Measurements from ENCODE around the gene COPS6.

COPS6 gene

DNA sequence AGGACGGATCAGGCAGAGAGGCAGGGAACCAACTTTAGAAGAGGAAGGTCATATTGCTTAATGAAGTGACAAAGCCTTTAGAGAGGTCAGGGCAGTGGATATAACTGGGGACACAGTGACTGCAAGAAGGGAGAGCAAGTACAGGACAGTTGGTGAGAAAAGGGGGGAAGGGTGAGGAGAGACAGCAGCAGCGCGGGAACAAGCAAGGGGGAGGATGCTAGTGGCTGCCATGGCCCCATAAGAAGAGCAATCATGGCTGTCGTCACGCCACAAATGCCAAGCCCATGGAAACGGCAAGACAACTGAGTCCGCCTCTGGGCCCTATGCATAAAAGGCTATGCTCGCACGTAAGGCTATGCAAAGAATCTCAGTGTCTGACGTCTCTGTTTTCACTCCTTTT, 16.3 kb upstream of the COPS6 start:
- Histone ChIP-seq H3K79me2 (ENCODE audit: control insufficient read depth, insufficient read depth, low read length) (peaks cover 5% of the 10 kb centered on the region), H3K27me3 (ENCODE audit: insufficient read depth, low read length, poor library complexity) (no peaks in the 10 kb centered on the region), H4K8ac (ENCODE audit: low read depth, low read length) (no peak overlapping the region), H3K4me2 (ENCODE audit: low read length) (no peak overlapping the region), H2BK120ac (ENCODE audit: low read depth, low read length) (no peak overlapping the region), H2BK15ac (replicated peaks; ENCODE audit: low read depth) (no peak overlapping the region), H3K56ac (ENCODE audit: low read length) (no peak overlapping the region), H4K5ac (ENCODE audit: low read length) (no peak overlapping the region), H3K36me3 (ENCODE audit: control insufficient read depth, insufficient read depth, low read length) (peaks cover 50% of the 10 kb centered on the region), H3K9ac (ENCODE audit: low read length) (no peak overlapping the region), H3K27ac (ENCODE audit: low read depth, low read length) (no peak overlapping the region), H2BK5ac (ENCODE audit: low read length) (no peak overlapping the region), H3K4me3 (ENCODE audit: low read length) (peak overlapping the region; percentile 2), H3K79me1 (ENCODE audit: low read length) (peaks cover 11% of the 10 kb centered on the region), H3K23ac (ENCODE audit: low read length) (no peak overlapping the region), H3K4me1 (ENCODE audit: control insufficient read depth, low read depth, low read length) (no peaks in the 10 kb centered on the region), H3K4ac (ENCODE audit: low read depth, low read length) (no peak overlapping the region), H2AK5ac (ENCODE audit: low read length) (no peak overlapping the region), H3K18ac (ENCODE audit: low read length) (no peak overlapping the region)
- no peak for DNase-seq
- no CpG with 5 or more reads among the region's 10 CpGs for WGBS (ENCODE audit: extremely low coverage, insufficient coverage, low lambda C conversion rate)

GRCh38 chr7:100074841-100075240, 13.9 kb upstream of the COPS6 start:
- Histone ChIP-seq H3K36me3 (ENCODE audit: control insufficient read depth, insufficient read depth, low read length) (peaks cover 53% of the 10 kb centered on the region), H2BK15ac (replicated peaks; ENCODE audit: low read depth) (no peak overlapping the region), H3K4me2 (ENCODE audit: low read length) (no peak overlapping the region), H3K27ac (ENCODE audit: low read depth, low read length) (no peak overlapping the region), H3K27me3 (ENCODE audit: insufficient read depth, low read length, poor library complexity) (no peaks in the 10 kb centered on the region), H3K18ac (ENCODE audit: low read length) (no peak overlapping the region), H3K4me1 (ENCODE audit: control insufficient read depth, low read depth, low read length) (no peaks in the 10 kb centered on the region), H2BK5ac (ENCODE audit: low read length) (no peak overlapping the region), H2BK120ac (ENCODE audit: low read depth, low read length) (no peak overlapping the region), H4K5ac (ENCODE audit: low read length) (no peak overlapping the region), H3K23ac (ENCODE audit: low read length) (no peak overlapping the region), H3K4ac (ENCODE audit: low read depth, low read length) (no peak overlapping the region), H3K4me3 (ENCODE audit: low read length) (no peak overlapping the region), H3K56ac (ENCODE audit: low read length) (no peak overlapping the region), H3K79me2 (ENCODE audit: control insufficient read depth, insufficient read depth, low read length) (peaks cover 23% of the 10 kb centered on the region), H4K8ac (ENCODE audit: low read depth, low read length) (no peak overlapping the region), H2AK5ac (ENCODE audit: low read length) (no peak overlapping the region), H3K9ac (ENCODE audit: low read length) (no peak overlapping the region), H3K79me1 (ENCODE audit: low read length) (peaks cover 17% of the 10 kb centered on the region)
- WGBS (ENCODE audit: extremely low coverage, insufficient coverage, low lambda C conversion rate) = no CpG with 5 or more reads among the region's 7 CpGs
- DNase-seq = no peak

DNA sequence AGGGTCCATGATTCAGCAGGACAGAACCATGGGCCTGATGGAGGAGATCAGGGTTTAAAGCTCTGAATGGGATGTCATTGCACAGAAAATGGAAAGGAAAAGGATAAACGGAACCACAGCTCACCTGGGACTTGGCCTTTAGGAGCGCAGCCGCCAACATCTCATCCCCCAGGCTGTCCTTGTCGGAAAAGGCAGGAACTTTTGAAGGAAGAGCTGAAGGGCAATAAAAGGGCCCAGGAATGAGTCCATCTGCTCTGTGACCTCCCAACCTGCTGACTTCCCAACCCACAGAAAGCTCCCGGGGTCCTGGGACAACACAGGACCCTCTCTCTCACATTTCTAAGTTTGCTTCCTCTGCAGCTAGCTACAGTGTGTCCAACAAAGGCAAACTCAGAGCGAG, 13.4 kb upstream of the COPS6 start:
- Histone ChIP-seq H2BK15ac (replicated peaks; ENCODE audit: low read depth) (no peak overlapping the region), H4K5ac (ENCODE audit: low read length) (no peak overlapping the region), H3K23ac (ENCODE audit: low read length) (no peak overlapping the region), H3K36me3 (ENCODE audit: control insufficient read depth, insufficient read depth, low read length) (peaks cover 47% of the 10 kb centered on the region), H2AK5ac (ENCODE audit: low read length) (no peak overlapping the region), H3K4me1 (ENCODE audit: control insufficient read depth, low read depth, low read length) (peaks cover 3% of the 10 kb centered on the region), H3K9ac (ENCODE audit: low read length) (no peak overlapping the region), H3K27ac (ENCODE audit: low read depth, low read length) (no peak overlapping the region), H3K27me3 (ENCODE audit: insufficient read depth, low read length, poor library complexity) (no peaks in the 10 kb centered on the region), H3K4me3 (ENCODE audit: low read length) (no peak overlapping the region), H4K8ac (ENCODE audit: low read depth, low read length) (no peak overlapping the region), H2BK120ac (ENCODE audit: low read depth, low read length) (no peak overlapping the region), H3K4ac (ENCODE audit: low read depth, low read length) (no peak overlapping the region), H3K18ac (ENCODE audit: low read length) (no peak overlapping the region), H3K56ac (ENCODE audit: low read length) (no peak overlapping the region), H3K79me1 (ENCODE audit: low read length) (peaks cover 19% of the 10 kb centered on the region), H3K4me2 (ENCODE audit: low read length) (no peak overlapping the region), H2BK5ac (ENCODE audit: low read length) (no peak overlapping the region), H3K79me2 (ENCODE audit: control insufficient read depth, insufficient read depth, low read length) (peaks cover 29% of the 10 kb centered on the region)
- DNase-seq = no peak
- WGBS (ENCODE audit: extremely low coverage, insufficient coverage, low lambda C conversion rate) = no CpG with 5 or more reads among the region's 6 CpGs

DNA sequence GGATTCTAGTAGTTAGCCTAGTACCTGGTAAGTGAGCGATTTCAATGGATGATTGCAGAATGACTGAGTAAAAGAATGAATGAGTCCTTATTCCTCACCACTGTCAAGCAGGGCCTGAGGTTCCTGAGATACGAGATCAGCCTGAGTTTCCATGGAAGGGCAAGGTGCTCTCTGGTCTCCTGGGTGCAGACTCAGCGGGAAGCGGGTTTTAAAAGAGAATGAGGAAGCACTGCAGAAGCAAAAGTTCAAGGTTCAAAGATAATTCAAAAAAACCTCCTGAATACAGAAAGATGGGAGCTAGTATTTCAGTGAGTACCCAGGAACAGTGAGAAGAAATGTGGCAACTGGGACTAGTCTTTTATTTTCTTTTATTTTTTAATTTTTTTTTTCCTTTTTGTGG, 11.6 kb upstream of the COPS6 start:
- Histone ChIP-seq H4K8ac (ENCODE audit: low read depth, low read length) (no peak overlapping the region), H2BK15ac (replicated peaks; ENCODE audit: low read depth) (no peak overlapping the region), H3K18ac (ENCODE audit: low read length) (no peak overlapping the region), H3K79me2 (ENCODE audit: control insufficient read depth, insufficient read depth, low read length) (peaks cover 40% of the 10 kb centered on the region), H3K79me1 (ENCODE audit: low read length) (peaks cover 19% of the 10 kb centered on the region), H3K23ac (ENCODE audit: low read length) (no peak overlapping the region), H2BK120ac (ENCODE audit: low read depth, low read length) (no peak overlapping the region), H3K4ac (ENCODE audit: low read depth, low read length) (no peak overlapping the region), H3K4me3 (ENCODE audit: low read length) (no peak overlapping the region), H2BK5ac (ENCODE audit: low read length) (no peak overlapping the region), H4K5ac (ENCODE audit: low read length) (no peak overlapping the region), H3K56ac (ENCODE audit: low read length) (no peak overlapping the region), H3K4me1 (ENCODE audit: control insufficient read depth, low read depth, low read length) (peaks cover 3% of the 10 kb centered on the region), H3K36me3 (ENCODE audit: control insufficient read depth, insufficient read depth, low read length) (peaks cover 31% of the 10 kb centered on the region), H3K9ac (ENCODE audit: low read length) (no peak overlapping the region), H2AK5ac (ENCODE audit: low read length) (no peak overlapping the region), H3K27me3 (ENCODE audit: insufficient read depth, low read length, poor library complexity) (no peaks in the 10 kb centered on the region), H3K4me2 (ENCODE audit: low read length) (no peak overlapping the region), H3K27ac (ENCODE audit: low read depth, low read length) (no peak overlapping the region)
- WGBS (ENCODE audit: extremely low coverage, insufficient coverage, low lambda C conversion rate) = no CpG with 5 or more reads among the region's 4 CpGs
- DNase-seq = no peak

DNA sequence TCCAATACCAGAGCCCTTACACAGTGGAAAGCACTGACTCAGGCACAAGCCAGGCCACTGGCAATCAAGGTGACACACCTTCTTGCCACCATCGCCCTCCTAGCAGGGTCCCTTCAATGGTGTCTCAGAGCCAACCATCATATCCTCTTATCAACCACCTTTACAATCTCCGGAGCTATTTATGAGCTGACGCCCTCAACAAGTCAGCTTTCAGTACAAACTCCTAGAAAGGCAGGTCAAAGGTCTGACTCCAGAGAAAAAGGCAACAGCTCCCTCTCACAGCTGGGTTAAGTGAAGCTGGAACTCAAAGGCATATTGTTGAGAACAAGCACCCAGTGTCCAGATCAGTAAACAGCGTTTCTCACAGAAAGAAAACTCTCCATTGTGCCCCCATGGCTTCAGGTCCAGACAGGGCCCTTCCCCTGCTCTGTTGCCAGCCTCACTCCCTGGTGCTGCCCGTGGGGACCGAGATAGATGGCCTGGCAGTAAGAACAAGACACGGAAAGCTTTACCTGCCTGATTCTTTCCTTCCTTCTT, 9.7 kb upstream of the COPS6 start:
- Histone ChIP-seq H2BK5ac (ENCODE audit: low read length) (no peak overlapping the region), H2BK120ac (ENCODE audit: low read depth, low read length) (no peak overlapping the region), H3K79me2 (ENCODE audit: control insufficient read depth, insufficient read depth, low read length) (peaks cover 40% of the 10 kb centered on the region), H3K4me2 (ENCODE audit: low read length) (no peak overlapping the region), H3K79me1 (ENCODE audit: low read length) (peaks cover 18% of the 10 kb centered on the region), H2BK15ac (replicated peaks; ENCODE audit: low read depth) (no peak overlapping the region), H3K27me3 (ENCODE audit: insufficient read depth, low read length, poor library complexity) (no peaks in the 10 kb centered on the region), H3K18ac (ENCODE audit: low read length) (no peak overlapping the region), H3K9ac (ENCODE audit: low read length) (no peak overlapping the region), H3K4ac (ENCODE audit: low read depth, low read length) (no peak overlapping the region), H3K56ac (ENCODE audit: low read length) (peak overlapping the region; percentile 34), H2AK5ac (ENCODE audit: low read length) (no peak overlapping the region), H3K4me1 (ENCODE audit: control insufficient read depth, low read depth, low read length) (peaks cover 3% of the 10 kb centered on the region), H3K23ac (ENCODE audit: low read length) (no peak overlapping the region), H3K4me3 (ENCODE audit: low read length) (no peak overlapping the region), H4K5ac (ENCODE audit: low read length) (no peak overlapping the region), H3K27ac (ENCODE audit: low read depth, low read length) (no peak overlapping the region), H4K8ac (ENCODE audit: low read depth, low read length) (no peak overlapping the region), H3K36me3 (ENCODE audit: control insufficient read depth, insufficient read depth, low read length) (peaks cover 18% of the 10 kb centered on the region)
- no peak for DNase-seq
- no CpG with 5 or more reads among the region's 7 CpGs for WGBS (ENCODE audit: extremely low coverage, insufficient coverage, low lambda C conversion rate)

GRCh38 chr7:100080907-100081534, 7.7 kb upstream of the COPS6 start:
- Histone ChIP-seq H3K56ac (ENCODE audit: low read length) (peak overlapping the region; percentile 96), H2BK120ac (ENCODE audit: low read depth, low read length) (no peak overlapping the region), H3K27ac (ENCODE audit: low read depth, low read length) (peak overlapping the region; percentile 49), H4K5ac (ENCODE audit: low read length) (peak overlapping the region; percentile 47), H2BK5ac (ENCODE audit: low read length) (no peak overlapping the region), H3K4me3 (ENCODE audit: low read length) (peak overlapping the region; percentile 100), H3K4me2 (ENCODE audit: low read length) (peak overlapping the region; percentile 86), H3K18ac (ENCODE audit: low read length) (peak overlapping the region; percentile 93), H3K4ac (ENCODE audit: low read depth, low read length) (peak overlapping the region; percentile 98), H2AK5ac (ENCODE audit: low read length) (peak overlapping the region; percentile 65), H3K36me3 (ENCODE audit: control insufficient read depth, insufficient read depth, low read length) (peaks cover 7% of the 10 kb centered on the region), H3K79me2 (ENCODE audit: control insufficient read depth, insufficient read depth, low read length) (peaks cover 40% of the 10 kb centered on the region), H3K23ac (ENCODE audit: low read length) (peak overlapping the region; percentile 89), H3K79me1 (ENCODE audit: low read length) (peaks cover 10% of the 10 kb centered on the region), H3K9ac (ENCODE audit: low read length) (peak overlapping the region; percentile 98), H3K4me1 (ENCODE audit: control insufficient read depth, low read depth, low read length) (peaks cover 3% of the 10 kb centered on the region), H3K27me3 (ENCODE audit: insufficient read depth, low read length, poor library complexity) (no peaks in the 10 kb centered on the region), H4K8ac (ENCODE audit: low read depth, low read length) (peak overlapping the region; percentile 78), H2BK15ac (replicated peaks; ENCODE audit: low read depth) (no peak overlapping the region)
- WGBS (ENCODE audit: extremely low coverage, insufficient coverage, low lambda C conversion rate) = no CpG with 5 or more reads among the region's 34 CpGs
- peak; percentile 64 for DNase-seq
